HG03457 (cell line): ENCODE measurements around the gene NUP214.

Source experiments
- ATAC-seq: cut with Tn5 transposase; IDR thresholded peaks from one replicate; pipeline ENCODE4 v1.9.1; 2021; ENCODE audit warnings: moderate number of reproducible peaks; ENCODE audit not compliant: unreplicated experiment

NUP214 gene

DNA sequence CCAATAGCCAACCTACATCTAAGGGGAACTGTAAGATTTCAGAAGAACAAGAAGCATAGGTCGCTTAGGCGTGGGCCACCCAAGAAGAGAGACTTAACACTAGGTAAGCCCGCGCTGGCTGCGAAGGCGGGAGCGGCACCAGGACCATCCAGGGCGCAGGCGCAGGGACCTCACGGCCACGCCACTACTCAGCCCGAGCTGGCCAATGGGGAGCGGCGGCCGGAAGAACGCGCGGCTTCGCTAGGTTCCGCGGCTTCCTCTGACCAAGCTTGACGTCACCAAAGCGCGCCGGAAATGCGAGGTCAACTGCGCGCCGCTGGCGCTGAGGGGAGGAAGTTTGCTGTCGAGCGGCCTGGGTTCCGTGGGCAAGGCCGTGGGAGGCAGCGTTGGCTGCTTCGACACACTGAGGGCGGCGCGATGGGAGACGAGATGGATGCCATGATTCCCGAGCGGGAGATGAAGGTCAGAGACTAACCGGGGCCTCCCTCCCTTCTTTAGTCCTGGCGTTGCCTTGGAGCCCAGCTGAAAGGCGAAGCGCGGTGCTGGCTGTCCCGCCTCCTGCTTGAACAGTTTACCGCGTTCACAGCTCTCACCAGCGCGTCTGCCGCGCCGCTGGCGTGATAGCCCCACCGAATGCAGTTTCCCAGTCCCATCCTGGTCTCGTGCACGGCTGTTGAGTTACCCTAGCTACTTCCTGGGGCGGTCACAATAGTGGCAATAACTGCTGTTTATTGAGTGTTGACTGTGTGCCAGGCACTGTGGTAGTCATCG lies at the start of gene NUP214:
Gene NUP214, plus strand, starts transcription at position 299 of the 771 bp plus-strand sequence. Its CDS starts 119 bp downstream, at position 418.
- ATAC-seq: peak; percentile 88

DNA sequence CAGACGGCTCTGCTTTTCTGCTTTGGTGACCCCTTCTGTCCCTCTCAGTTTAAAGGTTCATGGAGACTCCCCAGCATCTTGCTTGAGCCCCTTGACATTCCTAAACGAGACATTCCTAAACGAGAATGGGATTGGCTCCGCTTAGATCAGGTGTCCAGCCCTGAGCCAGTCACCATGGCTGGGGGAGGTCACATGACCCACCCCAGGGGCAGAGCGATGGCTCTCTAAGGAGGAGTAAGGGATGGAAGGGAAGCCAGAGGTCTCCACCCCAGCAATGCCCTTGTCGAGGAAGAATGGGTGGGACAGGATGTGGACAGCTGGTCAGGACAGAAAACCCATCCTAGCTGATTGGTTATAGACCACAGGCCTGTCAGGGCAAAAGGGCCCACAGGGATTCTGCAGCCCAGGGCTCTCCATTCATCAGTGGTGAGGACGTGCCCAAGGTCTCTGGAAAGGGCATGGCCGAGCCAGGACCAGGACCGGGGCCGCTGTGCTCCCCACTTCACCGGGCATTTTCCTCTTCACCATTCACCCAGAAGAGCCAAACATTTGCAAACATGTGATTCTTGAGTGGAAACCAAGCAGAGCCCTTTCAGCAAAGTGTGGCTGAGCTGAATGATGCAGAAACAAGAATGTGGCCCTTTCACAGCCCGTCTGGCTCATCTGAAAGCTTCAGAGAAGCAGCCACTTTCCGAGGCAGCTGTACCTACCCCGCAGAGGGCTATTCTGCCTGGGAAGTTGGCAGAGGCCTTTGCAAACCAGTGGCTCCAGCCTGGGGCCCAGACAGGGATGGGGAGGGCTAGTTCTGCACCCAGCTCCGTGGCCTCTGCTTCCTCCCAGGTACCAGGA lies 48.8 kb upstream of the NUP214 start:
- no peak for ATAC-seq

DNA sequence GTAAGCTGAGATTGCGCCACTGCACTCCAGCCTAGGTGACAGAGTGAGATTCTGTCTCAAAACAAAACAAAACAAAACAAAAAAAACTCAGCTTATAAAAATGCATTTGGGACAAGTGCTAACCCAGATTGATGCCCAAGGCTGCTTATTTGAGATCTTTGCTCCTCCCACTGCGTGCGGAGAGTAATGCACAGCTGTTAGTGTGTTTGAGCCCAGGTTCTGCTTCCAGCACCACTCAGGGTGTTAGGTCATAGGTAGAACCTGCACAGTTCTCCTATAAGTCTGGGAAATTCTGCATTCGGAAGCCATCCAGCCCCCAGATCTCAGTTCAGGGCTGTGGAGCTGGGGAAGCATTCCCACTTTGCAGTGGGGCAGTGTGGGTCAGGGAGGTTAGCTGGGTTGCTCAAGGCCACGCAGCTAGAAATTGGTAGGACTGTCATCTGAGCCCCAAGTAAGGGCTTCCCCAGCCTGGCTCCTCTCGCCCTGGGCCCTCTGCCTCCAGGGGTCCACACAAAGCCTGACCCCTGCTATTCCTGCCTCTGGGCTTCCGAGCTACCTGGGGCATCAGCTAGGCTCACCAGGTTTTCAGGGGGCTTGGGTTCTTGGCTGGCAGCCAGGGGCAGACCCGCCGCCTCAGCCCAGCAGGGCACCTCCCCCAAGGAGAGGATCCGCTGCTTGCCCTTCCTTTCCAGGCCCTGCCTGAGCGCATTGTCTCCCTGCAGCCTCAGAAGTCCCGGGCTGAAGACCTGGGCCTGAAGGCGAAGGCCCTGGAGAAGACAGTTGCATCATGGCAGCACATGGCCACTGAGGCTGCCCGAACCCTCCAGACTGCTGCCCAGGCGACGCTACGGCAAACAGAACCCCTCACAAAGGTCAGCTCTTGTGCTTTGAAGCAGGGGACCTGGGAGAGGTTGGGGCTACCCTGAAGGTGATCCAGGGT lies 46.7 kb upstream of the NUP214 start:
- ATAC-seq: no peak

- no peak for ATAC-seq
Measured at GRCh38 chr9:131080589-131080988, 44.8 kb upstream of the NUP214 start.

GRCh38 chr9:131081868-131082267 lies 43.5 kb upstream of the NUP214 start:
- ATAC-seq: no peak

GRCh38 chr9:131082774-131083512 lies 42.4 kb upstream of the NUP214 start:
- no peak for ATAC-seq

GRCh38 chr9:131084661-131085369 lies 40.6 kb upstream of the NUP214 start:
- no peak for ATAC-seq

GRCh38 chr9:131085370-131086122 lies 39.8 kb upstream of the NUP214 start:
- no peak for ATAC-seq

GRCh38 chr9:131087354-131087893 lies 38.0 kb upstream of the NUP214 start:
- ATAC-seq: no peak

DNA sequence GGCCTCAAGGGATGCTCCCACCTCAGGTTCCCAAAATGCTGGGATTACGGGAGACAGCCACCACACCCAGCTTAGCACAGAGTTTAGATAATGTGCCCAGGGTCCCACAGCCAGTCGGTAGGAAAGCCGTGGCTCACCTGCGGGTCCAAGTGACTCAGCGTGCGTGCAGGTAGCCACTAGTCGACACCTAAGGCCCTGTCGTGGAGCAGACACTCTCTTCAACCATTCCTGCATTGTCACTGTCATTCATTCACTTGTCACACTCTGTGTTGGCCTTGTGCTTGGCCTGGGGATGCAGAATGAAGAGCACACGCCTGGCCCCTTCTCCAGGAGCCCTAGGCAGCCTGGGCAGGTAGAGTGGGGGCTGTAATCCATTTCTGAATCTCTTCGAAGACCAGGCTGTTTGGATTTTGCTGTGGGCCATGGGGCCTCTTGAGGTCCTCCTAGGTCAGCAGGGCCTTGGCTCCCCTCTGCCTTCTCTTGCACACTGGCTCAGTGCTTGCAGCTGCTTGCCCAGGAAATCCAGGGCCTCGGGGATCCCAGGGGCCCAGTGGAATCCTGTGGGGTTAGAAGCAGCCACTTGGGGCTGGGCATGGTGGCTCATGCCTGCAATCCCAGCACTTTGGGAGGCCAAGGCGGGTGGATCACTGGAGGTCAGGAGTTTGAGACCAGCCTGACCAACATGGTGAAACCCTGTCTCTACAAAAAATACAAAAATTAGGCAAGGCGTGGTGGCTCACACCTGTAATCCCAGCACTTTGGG lies 35.2 kb upstream of the NUP214 start:
- no peak for ATAC-seq

DNA sequence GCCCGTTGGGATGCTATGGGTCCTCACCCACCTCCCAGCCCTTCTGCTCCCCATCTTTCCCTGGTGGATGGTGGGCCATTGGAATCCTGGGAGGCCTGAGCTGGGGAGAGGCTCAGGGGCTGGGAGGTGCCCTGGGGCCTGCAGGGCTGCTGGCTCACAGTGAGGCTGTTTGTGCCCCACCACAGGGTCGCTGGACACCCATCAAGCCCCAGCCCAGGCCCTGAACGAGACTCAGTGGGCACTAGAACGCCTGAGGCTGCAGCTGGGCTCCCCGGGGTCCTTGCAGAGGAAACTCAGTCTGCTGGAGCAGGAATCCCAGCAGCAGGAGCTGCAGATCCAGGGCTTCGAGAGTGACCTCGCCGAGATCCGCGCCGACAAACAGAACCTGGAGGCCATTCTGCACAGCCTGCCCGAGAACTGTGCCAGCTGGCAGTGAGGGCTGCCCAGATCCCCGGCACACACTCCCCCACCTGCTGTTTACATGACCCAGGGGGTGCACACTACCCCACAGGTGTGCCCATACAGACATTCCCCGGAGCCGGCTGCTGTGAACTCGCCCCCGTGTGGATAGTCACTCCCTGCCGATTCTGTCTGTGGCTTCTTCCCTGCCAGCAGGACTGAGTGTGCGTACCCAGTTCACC lies 33.9 kb upstream of the NUP214 start:
- no peak for ATAC-seq

- ATAC-seq: no peak
Measured at GRCh38 chr9:131092030-131092429, 33.4 kb upstream of the NUP214 start.

- no peak for ATAC-seq
Measured at GRCh38 chr9:131092548-131093440, 32.6 kb upstream of the NUP214 start.

GRCh38 chr9:131094015-131094414 lies 31.4 kb upstream of the NUP214 start:
- no peak for ATAC-seq

DNA sequence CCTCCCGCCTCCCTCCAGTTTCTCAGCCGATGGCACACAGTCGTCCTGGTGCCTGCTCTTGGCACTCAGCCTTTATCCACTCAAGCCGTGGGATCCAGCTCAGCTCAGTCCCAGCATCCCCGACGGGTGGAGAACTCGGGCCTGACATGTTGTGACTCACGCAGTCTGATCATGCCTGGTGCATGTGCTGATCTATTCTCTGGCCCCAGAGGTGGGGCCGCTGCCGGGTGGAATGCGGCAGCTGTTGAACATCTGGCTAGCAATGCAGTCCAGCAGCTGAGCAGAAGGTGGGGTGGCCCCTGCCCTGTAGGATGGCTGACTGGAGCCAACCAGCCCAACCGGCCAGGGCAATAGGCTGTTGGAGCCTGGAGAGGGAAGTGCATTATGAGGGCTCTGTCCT lies 30.8 kb upstream of the NUP214 start:
- ATAC-seq: no peak

DNA sequence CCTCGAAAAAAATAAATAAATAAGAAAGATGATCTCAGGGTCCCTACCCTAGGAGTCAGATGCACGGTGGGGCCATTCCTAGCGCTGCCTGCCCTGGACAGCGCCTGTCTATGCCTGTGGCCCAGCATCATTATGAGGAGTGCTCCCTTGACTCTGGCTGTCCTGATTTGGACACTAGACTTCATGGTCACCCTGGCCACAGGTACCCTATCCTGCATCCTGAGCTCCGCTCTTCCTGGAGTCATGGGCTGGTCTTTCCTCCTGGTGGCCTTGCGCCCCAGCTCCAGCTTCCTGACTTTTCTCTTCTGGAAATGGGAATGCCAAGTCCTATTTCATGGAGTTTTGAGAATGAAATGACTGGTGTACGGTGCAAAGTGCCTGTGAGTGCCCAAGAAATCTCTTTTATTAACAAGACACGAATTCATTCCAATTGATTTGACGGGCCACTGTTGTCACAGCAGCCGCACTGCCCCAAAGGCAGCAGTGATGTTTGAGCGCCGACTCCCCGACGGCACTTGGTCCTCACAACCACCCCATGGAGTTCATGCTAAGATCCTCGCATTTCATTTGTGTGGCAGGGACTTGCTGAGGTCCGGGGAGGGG lies 29.6 kb upstream of the NUP214 start:
- no peak for ATAC-seq
